GM19238 (cell line): ENCODE data around the gene TNFRSF8.

Experiments
- DNase-seq: peaks from one replicate; pipeline ENCODE4 v3.0.0; 2011; ENCODE audit warnings: low spot score; ENCODE audit not compliant: insufficient read length

TNFRSF8 gene

DNA sequence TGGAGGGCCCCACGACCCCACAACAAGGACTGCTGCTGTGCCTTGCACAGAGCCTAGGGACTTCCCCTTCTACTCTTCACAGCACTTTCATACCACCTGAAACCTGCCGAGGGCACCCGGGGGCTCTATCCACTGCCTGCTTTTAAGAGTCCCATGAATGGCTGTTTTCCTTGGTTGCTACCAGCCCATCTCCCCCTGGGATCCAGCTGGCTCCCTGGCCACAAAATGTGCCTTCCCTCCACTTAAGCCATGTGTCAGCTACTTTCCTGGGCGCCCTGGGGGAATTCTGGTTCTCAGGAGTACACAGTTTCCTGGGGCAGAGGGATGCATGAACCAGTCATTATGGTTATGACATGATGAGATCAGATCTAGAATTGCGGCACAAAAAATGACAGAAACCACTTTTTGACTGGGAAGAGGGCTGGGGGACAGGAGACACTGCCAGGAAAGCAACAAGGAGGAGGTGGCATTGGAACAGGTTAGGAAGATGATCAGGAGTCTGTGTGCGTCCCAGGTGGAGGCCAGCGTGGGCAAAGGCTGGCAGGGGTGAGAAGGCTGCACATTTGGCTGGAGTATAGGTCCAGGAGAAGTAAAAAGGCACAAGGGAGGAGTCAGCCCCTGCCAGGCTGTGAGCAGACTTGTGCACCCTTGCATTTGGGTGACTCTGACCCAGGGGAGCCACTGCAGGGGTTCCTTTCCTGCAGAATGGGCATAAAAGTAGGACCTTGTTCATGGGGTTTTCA, 3.2 kb upstream of the TNFRSF8 start:
- DNase-seq, result no peak

DNA sequence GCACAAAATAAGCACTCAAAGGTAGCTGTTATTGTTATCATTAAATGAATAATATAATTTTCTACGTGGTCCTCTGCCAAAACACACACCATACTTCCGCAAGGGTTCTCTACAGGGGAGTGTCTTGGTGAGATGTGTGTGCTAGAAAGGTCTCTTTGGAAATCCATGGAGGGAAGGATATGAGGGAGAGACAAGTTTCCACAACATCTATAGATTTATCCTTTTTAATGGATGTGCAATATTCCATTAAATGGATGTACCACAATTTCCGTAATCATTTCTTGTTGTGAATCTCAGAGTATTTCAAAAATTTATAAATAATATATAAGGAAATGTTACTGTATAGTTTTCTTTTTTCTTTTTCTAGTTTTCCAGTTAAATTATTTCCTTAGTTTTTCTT, 2.6 kb upstream of the TNFRSF8 start:
- no peak for DNase-seq

- no peak for DNase-seq
These were observed 1.2 kb downstream of the TNFRSF8 start for GRCh38 chr1:12064073-12064969.

- no peak for DNase-seq
These were observed 2.8 kb downstream of the TNFRSF8 start for GRCh38 chr1:12065872-12066271.

DNA sequence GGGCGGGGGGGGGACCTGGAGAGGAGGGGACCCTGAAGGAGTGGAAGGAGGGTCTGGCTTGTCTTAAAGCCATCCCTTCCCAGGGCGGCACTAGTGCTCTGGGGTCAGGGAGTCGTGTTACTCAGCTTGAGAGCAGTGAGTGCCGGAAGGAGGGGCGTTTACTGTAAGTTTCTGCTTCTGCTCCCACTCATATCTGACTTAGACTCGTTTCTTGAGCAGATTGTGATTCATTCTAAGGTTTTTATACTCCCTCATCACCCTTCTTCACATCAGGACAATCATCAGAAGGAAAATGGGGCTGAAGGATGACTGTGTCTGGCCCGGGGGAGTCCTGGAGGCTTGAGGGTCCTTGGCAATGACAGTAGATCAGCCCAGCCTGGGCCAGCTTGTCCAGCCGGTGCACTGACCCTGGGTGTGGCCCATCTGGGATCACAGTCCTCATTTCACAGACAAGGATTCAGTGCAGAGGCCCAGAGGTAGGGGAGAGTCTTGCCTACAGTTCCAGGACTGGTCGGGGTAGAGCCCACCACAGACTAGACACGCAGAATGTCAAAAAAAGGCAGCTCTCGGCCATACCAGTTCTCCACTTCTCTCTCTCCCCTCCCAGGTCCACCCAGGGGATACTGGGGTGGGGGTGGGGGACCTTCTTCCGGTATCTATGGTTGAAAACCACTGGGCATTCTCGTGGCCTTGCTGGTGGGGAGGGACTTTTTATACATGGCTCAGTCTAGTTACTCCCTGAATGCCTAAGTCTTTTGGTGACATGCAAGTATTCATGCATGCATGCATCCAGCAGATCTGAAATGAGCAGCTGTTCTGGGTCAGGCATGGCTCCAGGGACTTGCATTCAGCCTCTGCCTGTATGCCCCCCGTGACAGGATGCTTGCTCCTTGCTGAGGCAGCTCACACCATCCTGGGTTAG, 5.1 kb downstream of the TNFRSF8 start:
- DNase-seq, result no peak

DNA sequence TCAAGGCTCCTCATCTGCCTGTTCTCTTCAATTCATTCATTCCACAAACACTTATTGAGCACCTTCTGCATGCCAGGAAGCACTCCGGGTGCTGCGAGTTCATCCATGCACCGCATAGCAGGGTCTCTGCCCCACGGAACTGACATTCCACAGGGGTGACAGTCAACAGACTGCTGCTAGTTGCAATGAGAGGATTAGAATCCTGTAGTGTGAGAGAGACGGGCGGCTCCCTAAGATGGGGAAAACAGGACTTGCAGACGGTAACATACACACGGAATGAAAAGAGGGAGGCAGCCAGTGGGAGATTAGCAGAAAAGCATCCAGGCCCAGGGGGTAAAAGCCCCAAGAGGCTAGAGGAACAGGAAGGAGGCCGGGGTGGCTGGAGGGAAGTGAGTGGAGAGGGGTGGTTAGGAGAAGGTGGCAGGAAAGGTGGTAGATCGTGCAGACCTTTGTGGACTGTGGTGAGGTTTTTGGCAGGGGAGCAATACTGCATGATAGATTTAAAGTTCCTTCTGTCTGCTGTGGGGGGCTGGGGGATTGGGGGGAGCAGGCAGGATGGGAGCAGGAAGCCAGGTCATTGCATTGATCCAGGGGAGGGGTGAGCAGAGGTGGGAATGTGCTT, 6.6 kb downstream of the TNFRSF8 start:
- no peak for DNase-seq

DNA sequence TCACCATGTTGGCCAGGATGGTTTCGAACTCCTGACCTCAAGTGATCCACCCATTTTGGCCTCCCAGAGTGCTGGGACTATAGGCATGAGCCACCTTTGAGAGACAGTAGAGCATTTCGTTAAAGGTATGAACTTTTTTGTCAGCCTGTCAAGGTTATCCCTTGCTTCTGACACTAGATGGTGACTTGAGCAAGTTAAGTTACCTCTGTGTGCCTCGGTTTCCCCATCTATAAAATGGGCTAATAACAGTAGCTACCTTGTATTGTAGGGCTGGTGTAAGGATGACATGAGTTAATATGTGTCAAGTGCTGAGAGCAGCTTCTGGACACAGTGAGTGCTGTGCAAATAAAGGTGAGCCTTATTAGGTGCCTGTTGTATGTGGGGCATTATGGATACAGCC, 8.8 kb downstream of the TNFRSF8 start:
- DNase-seq, result no peak

GRCh38 chr1:12072741-12073140, 9.6 kb downstream of the TNFRSF8 start:
- no peak for DNase-seq

- no peak for DNase-seq
These were observed 10.7 kb downstream of the TNFRSF8 start for GRCh38 chr1:12073796-12074195.

DNA sequence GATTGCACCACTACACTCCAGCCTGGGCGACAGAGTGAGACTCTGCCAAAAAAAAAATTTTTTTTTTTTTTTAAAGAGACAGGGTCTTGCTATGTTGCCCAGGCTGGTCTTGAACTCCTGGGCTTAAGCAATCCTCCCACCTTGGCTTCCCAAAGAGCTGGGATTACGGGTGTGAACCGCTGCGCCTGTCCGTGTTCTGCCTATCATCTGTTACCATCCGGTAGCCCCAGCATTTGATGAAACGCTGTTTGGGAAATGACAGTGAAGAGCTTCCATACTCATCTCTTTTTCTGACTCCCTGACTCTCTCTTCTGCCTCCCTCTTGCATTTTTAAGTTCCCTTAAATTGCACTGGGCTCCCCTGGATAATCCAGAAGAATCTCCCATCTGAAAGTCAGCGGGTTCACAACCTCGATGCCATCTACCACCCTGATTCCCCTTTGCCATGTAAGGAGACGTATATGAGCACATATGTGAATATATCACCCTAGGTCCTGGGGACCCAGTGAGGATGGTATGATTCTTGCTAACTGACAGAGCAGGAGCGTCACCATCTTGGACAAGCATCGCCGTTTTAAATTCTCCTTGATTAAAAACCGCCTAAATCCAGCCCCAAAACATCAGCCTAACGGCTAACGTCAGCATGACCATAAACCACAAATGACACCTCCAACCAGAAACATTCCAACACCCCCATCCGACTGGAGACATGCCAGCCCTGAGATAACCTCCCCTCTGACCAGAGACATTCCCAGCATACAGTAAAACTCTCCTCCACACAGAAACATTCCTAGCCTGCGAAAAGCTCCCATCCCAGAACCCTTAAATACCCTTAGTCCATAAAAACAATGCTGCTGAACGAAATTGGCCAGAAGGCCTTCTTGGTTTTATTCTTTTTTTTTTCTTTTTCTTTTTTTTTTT, 12.4 kb downstream of the TNFRSF8 start:
- DNase-seq, result no peak

- no peak for DNase-seq
These were observed 13.4 kb downstream of the TNFRSF8 start for GRCh38 chr1:12076425-12077005.

- DNase-seq, result no peak
These were observed 15.5 kb downstream of the TNFRSF8 start for GRCh38 chr1:12078575-12078937.

DNA sequence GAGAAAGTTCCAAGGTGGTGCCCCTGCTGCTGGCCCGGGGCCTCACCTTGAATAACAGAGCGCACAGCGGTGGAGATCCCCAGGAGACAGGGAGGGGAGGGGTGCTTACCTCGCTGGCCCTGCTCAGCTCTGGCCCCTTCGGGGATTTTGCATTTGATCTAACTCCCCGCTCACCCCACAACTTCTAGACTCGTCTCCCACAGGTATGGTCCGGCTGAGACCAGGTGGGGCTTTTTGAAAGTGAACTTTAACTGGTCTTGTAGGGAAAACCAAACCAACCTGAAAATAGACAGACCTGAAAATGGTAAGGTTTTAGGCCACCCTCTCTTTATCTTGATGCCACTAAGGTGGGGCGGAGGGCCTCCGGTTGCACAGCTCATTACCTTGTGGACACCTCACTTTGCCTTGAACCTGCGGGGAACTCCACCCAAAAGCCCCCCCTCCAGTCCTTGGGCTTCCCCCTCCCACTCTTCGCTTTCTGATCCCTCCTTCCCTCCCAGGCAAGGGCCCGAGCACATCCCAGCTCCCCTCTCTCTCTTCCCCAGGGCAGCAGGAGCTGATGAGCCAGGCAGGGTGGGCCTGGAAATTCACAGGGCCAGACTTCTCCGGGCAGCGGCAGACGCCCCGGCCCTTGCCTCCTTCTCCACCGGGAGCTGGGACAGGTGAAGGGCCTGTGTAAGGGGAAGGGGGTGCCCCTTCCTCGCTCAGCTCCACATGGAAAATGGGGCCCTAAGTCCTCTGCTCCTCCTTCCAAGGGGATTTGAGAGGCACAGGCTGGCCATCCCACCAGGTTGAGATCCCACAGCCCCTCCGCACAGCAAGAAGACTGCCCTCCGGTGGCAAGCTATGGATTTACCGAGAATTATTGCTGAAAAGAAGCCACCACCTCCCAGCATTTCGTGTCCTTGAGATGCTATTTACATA, 16.1 kb downstream of the TNFRSF8 start:
- DNase-seq, result peak; percentile 70

DNA sequence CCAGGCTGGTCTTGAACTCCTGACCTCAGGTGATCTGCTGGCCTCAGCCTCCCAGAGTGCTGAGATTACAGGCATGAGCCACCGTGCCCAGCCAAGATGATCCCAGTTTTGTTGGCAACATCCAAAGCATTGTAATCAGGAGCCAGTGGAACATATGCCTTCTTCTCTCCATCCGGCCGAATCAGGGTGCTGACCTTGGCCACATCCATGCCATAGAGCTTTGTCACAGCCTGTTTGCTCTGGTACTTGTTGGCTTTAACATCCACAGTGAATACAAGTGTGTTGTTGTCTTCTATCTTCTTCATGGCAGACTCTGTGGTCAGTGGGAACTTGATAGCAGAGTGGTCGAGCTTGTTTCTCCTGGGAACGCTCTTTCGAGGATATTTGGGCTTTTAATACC, 17.1 kb downstream of the TNFRSF8 start:
- DNase-seq, result no peak

GRCh38 chr1:12080773-12081556, 17.9 kb downstream of the TNFRSF8 start:
- DNase-seq, result no peak

DNA sequence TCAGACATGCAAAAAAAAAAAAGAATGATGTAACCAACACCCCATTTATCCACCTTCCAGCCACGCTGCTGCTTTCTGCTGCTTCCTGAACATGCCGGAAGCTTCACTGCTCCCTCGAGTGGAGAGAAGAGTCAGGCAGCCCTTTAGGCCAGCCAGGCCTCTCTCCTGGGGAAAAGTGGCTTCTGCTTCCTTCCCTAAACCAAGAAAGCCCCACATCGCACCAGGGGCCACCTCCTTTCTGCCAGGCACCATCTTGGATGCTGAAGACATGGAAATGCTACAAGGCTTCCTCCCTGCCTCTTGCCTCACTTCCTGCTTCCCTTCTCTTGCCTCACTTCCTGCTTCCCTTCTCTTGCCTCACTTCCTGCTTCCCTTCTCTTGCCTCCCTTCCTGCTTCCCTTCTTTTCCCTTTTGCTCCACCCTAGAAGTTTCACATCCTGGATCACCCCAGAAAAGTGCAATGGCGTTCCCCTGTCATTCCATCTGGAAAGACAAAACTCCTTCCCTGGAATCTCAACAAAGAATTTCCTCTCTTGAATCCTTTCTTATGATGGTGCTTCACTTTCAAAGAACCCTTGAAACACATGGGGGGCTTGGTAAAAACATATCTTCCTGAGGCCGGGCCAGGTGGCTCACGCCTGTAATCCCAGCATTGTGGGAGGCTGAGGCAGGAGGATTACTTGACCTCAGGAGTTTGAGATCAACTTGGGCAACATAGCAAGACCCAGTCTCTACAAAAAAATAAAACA, 18.7 kb downstream of the TNFRSF8 start:
- DNase-seq, result no peak

GRCh38 chr1:12082988-12083387, 19.9 kb downstream of the TNFRSF8 start:
- no peak for DNase-seq
